Caco-2 (cell line): ENCODE data around the gene ZEB2. TPM values are rescaled to one million over a fixed set of nuclear protein-coding genes. Genes with fewer than 3 reads are reported as not detected.

Source experiments
- BruUV-seq: library from RNA; stranded (reverse); fragments of 400-500 nt; replicated peaks from 2 replicates; lab custom pipeline; 2021; lab: Mats Ljungman, UMichigan
- CTCF ChIA-PET: fragments of 300-600 bp; sonication (Branson Sonifier 250); formaldehyde crosslinking; loops from one replicate; lab custom pipeline; 2022; ENCODE audit warnings: antibody characterized with exemption; lab: Charles Lee
- POLR2A ChIA-PET: fragments of 300-600 bp; sonication (Branson Sonifier 250); formaldehyde crosslinking; loops from one replicate; lab custom pipeline; 2022; ENCODE audit warnings: antibody characterized with exemption; lab: Charles Lee
- DNase-seq, 2 experiments: peaks; one replicate each; pipeline versions ENCODE4 v3.0.0 to v3.0.0-alpha.2; 2020 to 2022
- H3K27me3 ChIP-seq: replicated peaks from 2 replicates; pipeline ENCODE4 v1.6.0; 2011; ENCODE audit warnings: low read length; ENCODE audit not compliant: control insufficient read depth, insufficient read depth
- H3K36me3 ChIP-seq: 2 replicates; pipeline ENCODE4 v1.5.1; 2011; ENCODE audit warnings: low read length; ENCODE audit not compliant: control insufficient read depth, insufficient read depth
- H3K4me1 ChIP-seq: fragments of 250-450 bp; sonication (Bioruptor Pico); 2 replicates; pipeline ENCODE4 v1.5.1; 2020; ENCODE audit warnings: mild to moderate bottlenecking
- H3K4me3 ChIP-seq: 2 replicates; pipeline ENCODE4 v1.5.1; 2011; ENCODE audit warnings: low read depth, mild to moderate bottlenecking, control low read depth, low read length
- H3K9me3 ChIP-seq: fragments of 250-450 bp; sonication (Bioruptor Pico); 2 replicates; pipeline ENCODE4 v1.5.1; 2020; ENCODE audit warnings: mild to moderate bottlenecking, moderate library complexity
- H3K27ac Mint-ChIP-seq: one replicate; pipeline ENCODE4 v1.8.0; 2022; ENCODE audit warnings: mixed read lengths; ENCODE audit not compliant: unreplicated experiment
- H3K27me3 Mint-ChIP-seq: one replicate; pipeline ENCODE4 v1.8.0; 2022; ENCODE audit warnings: mixed read lengths; ENCODE audit not compliant: insufficient read depth, unreplicated experiment
- H3K36me3 Mint-ChIP-seq: one replicate; pipeline ENCODE4 v1.8.0; 2022; ENCODE audit warnings: mild to moderate bottlenecking, mixed read lengths; ENCODE audit not compliant: insufficient read depth, unreplicated experiment
- H3K4me1 Mint-ChIP-seq: one replicate; pipeline ENCODE4 v1.8.0; 2022; ENCODE audit warnings: low read depth, mixed read lengths; ENCODE audit not compliant: unreplicated experiment
- H3K4me3 Mint-ChIP-seq: one replicate; pipeline ENCODE4 v1.8.0; 2022; ENCODE audit warnings: mild to moderate bottlenecking, moderate library complexity, mixed read lengths; ENCODE audit not compliant: unreplicated experiment
- H3K9me3 Mint-ChIP-seq: one replicate; pipeline ENCODE4 v1.8.0; 2022; ENCODE audit warnings: mixed read lengths; ENCODE audit not compliant: unreplicated experiment
- intact Hi-C: fragments of 100-400 bp; cut with micrococcal nuclease; formaldehyde crosslinking; loops from one replicate; pipeline ENCODE4 v1.10.0; 2022; ENCODE audit not compliant: unreplicated experiment
- total RNA-seq: library from RNA; stranded (reverse); gene quantifications from 2 replicates; pipeline ENCODE4 v1.2.3, GENCODE V29; 2022
- TF ChIP-seq, protein P1 (sequence below), 2 experiments: fragments of 200-600 bp in 1 of 2; IDR thresholded peaks; 1 replicate in 1 of 2; 2 replicates in 1 of 2; pipeline versions ENCODE4 v1.5.1 to v1.8.0; 2011 to 2022; ENCODE audit warnings: antibody characterized with exemption in 1 of 2, control low read depth in 1 of 2, inconsistent platforms in 1 of 2, low read depth in 1 of 2, low read length in 1 of 2, mild to moderate bottlenecking in 1 of 2, moderate library complexity in 1 of 2; ENCODE audit not compliant: insufficient read depth in 1 of 2, severe bottlenecking in 1 of 2, unreplicated experiment in 1 of 2

The ZEB2 gene
- total RNA-seq, 1 experiment from 2014 or later: not detected

GRCh38 chr2:144431392-144431783 lies 88.5 kb downstream of the ZEB2 start:
- ChIA-PET POLR2A (no interaction called here), CTCF (no interaction called here)
- intact Hi-C loops: no loop called here
- H3K27me3 ChIP-seq: no peaks in the 10 kb centered on the region
- no peaks in the 10 kb centered on the region for H3K9me3 ChIP-seq
- Mint-ChIP-seq H3K4me3 (no peak overlapping the region), H3K27me3 (peaks cover 10% of the 10 kb centered on the region), H3K4me1 (no peaks in the 10 kb centered on the region), H3K27ac (no peak overlapping the region), H3K9me3 (no peaks in the 10 kb centered on the region), H3K36me3 (no peaks in the 10 kb centered on the region)
- no peak overlapping the region for H3K4me3 ChIP-seq
- H3K36me3 ChIP-seq: no peaks in the 10 kb centered on the region
- no peak for DNase-seq
- no peaks in the 10 kb centered on the region for H3K4me1 ChIP-seq
- no TSS peak for BruUV-seq
- TF ChIP-seq, protein P1, sequence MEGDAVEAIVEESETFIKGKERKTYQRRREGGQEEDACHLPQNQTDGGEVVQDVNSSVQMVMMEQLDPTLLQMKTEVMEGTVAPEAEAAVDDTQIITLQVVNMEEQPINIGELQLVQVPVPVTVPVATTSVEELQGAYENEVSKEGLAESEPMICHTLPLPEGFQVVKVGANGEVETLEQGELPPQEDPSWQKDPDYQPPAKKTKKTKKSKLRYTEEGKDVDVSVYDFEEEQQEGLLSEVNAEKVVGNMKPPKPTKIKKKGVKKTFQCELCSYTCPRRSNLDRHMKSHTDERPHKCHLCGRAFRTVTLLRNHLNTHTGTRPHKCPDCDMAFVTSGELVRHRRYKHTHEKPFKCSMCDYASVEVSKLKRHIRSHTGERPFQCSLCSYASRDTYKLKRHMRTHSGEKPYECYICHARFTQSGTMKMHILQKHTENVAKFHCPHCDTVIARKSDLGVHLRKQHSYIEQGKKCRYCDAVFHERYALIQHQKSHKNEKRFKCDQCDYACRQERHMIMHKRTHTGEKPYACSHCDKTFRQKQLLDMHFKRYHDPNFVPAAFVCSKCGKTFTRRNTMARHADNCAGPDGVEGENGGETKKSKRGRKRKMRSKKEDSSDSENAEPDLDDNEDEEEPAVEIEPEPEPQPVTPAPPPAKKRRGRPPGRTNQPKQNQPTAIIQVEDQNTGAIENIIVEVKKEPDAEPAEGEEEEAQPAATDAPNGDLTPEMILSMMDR (IDR thresholded peaks at IDR 0.05; ENCODE audit: insufficient read depth in 1 of 2, low read depth in 1 of 2, low read length in 1 of 2, severe bottlenecking in 1 of 2, unreplicated experiment in 1 of 2): no peak

GRCh38 chr2:144430722-144431391 lies 89.1 kb downstream of the ZEB2 start:
- H3K27me3 Mint-ChIP-seq: peaks cover 10% of the 10 kb centered on the region

GRCh38 chr2:144429396-144430112 lies 90.4 kb downstream of the ZEB2 start:
- CTCF ChIA-PET: no interaction called here
- no TSS peak for BruUV-seq

More at GRCh38 chr2:144430722-144431391, 89.1 kb downstream of the ZEB2 start:
- Histone ChIP-seq H3K4me3 (no peak overlapping the region), H3K36me3 (no peaks in the 10 kb centered on the region), H3K4me1 (no peaks in the 10 kb centered on the region), H3K9me3 (no peaks in the 10 kb centered on the region), H3K27me3 (no peaks in the 10 kb centered on the region)
- no peak for DNase-seq
- no TSS peak for BruUV-seq
- no peak overlapping the region for H3K4me3 Mint-ChIP-seq
- CTCF ChIA-PET: no interaction called here
- no peaks in the 10 kb centered on the region for H3K36me3 Mint-ChIP-seq
- no peak overlapping the region for H3K27ac Mint-ChIP-seq
- TF ChIP-seq, protein P1 (IDR thresholded peaks at IDR 0.05; ENCODE audit: insufficient read depth in 1 of 2, low read depth in 1 of 2, low read length in 1 of 2, severe bottlenecking in 1 of 2, unreplicated experiment in 1 of 2): no peak
- no peaks in the 10 kb centered on the region for H3K9me3 Mint-ChIP-seq
- H3K4me1 Mint-ChIP-seq: no peaks in the 10 kb centered on the region
- intact Hi-C loops: no loop called here
- POLR2A ChIA-PET: no interaction called here

More at GRCh38 chr2:144429396-144430112, 90.4 kb downstream of the ZEB2 start:
- Histone ChIP-seq H3K9me3 (no peaks in the 10 kb centered on the region), H3K36me3 (no peaks in the 10 kb centered on the region), H3K27me3 (no peaks in the 10 kb centered on the region), H3K4me1 (no peaks in the 10 kb centered on the region), H3K4me3 (no peak overlapping the region)
- DNase-seq: no peak
- Mint-ChIP-seq H3K4me1 (no peaks in the 10 kb centered on the region), H3K9me3 (no peaks in the 10 kb centered on the region), H3K27ac (no peak overlapping the region), H3K36me3 (no peaks in the 10 kb centered on the region), H3K4me3 (no peak overlapping the region), H3K27me3 (peaks cover 16% of the 10 kb centered on the region)
- TF ChIP-seq, protein P1 (IDR thresholded peaks at IDR 0.05; ENCODE audit: insufficient read depth in 1 of 2, low read depth in 1 of 2, low read length in 1 of 2, severe bottlenecking in 1 of 2, unreplicated experiment in 1 of 2): no peak
- POLR2A ChIA-PET: no interaction called here
- intact Hi-C loops: no loop called here
